ENCODE data around the gene MTO1. TPM values are rescaled to one million over a fixed set of nuclear protein-coding genes. Genes with fewer than 3 reads are reported as not detected.
A peak's percentile ranks its signal among the peaks of the same experiment; 100 is the strongest.
"Not testable (repeated sequence)": the region's sequence is repeated elsewhere in the genome, so short reads cannot be mapped to it uniquely, and the experiment has no call there.

Gene MTO1
- 10 to 100 TPM; 20.3 to 23.1 TPM for total RNA-seq
- long read RNA-seq, full-length matches to known transcripts = 24 of 28 reads
- long read RNA-seq, partial matches to known transcripts = 0 of 28 reads
- long read RNA-seq, other reads (novel, unspliced or antisense) = 4 of 28 reads

- ATAC-seq (peak; percentile 97), DNase-seq (peak; percentile 91 to 94)
- intact Hi-C loops (cut with DNase I, micrococcal nuclease) = no loop called here
These were observed at the start of gene MTO1 for GRCh38 chr6:73461537-73462350. MTO1 (plus strand) TSS chr6:73461737; CDS start chr6:73461855, 118 bp downstream.

- ATAC-seq = no peak
- intact Hi-C loops (cut with DNase I, micrococcal nuclease) = no loop called here
- no peak for DNase-seq
These were observed 48.4 kb upstream of the MTO1 start for GRCh38 chr6:73413102-73413501.

- intact Hi-C loops (cut with DNase I, micrococcal nuclease) = no loop called here
- DNase-seq (no peak), ATAC-seq (no peak)
These were observed 43.3 kb upstream of the MTO1 start for GRCh38 chr6:73418081-73418741.

- no peak for DNase-seq
- intact Hi-C loops (cut with DNase I, micrococcal nuclease) = no loop called here
- ATAC-seq = no peak
These were observed 40.0 kb upstream of the MTO1 start for GRCh38 chr6:73421534-73421933.

- intact Hi-C loops (cut with DNase I, micrococcal nuclease) = no loop called here
- ATAC-seq = no peak
- no peak for DNase-seq
These were observed 26.3 kb upstream of the MTO1 start for GRCh38 chr6:73435236-73435635.

GRCh38 chr6:73443555-73443954 is 18.0 kb upstream of the MTO1 start:
- intact Hi-C loops (cut with DNase I, micrococcal nuclease) = no loop called here
- DNase-seq (no peak), ATAC-seq (no peak)

GRCh38 chr6:73451223-73452106 is 10.1 kb upstream of the MTO1 start:
- ATAC-seq (peak; percentile 70), DNase-seq (peak; percentile 41 to 56)
- intact Hi-C loops (cut with DNase I, micrococcal nuclease) = no loop called here

- intact Hi-C loops (cut with DNase I, micrococcal nuclease) = no loop called here
- DNase-seq = peak; percentile 76 to 84
- peak; percentile 90 for ATAC-seq
These were observed 9.5 kb upstream of the MTO1 start, which contains the start of gene CGAS for GRCh38 chr6:73452107-73452461. CGAS (minus strand) TSS chr6:73452297; CDS start chr6:73452181, 116 bp downstream.

- intact Hi-C loops (cut with DNase I, micrococcal nuclease) = no loop called here
- DNase-seq (no peak), ATAC-seq (no peak)
These were observed 5.5 kb upstream of the MTO1 start for GRCh38 chr6:73455865-73456629.

- intact Hi-C loops (cut with DNase I, micrococcal nuclease) = not testable (repeated sequence)
These were observed 2.1 kb upstream of the MTO1 start for GRCh38 chr6:73459474-73459873.

GRCh38 chr6:73460056-73460455 is 1.5 kb upstream of the MTO1 start:
- intact Hi-C loops (cut with DNase I, micrococcal nuclease) = no loop called here
- ATAC-seq (no peak), DNase-seq (no peak)

More at GRCh38 chr6:73459474-73459873, 2.1 kb upstream of the MTO1 start:
- DNase-seq, ATAC-seq: not testable (repeated sequence)

- intact Hi-C loops (cut with DNase I, micrococcal nuclease) = no loop called here
- no peak for ATAC-seq
- no peak for DNase-seq
These were observed 10.3 kb downstream of the MTO1 start for GRCh38 chr6:73471686-73472290.

- intact Hi-C loops (cut with DNase I, micrococcal nuclease) = no loop called here
- ATAC-seq (no peak), DNase-seq (no peak)
These were observed 15.2 kb downstream of the MTO1 start for GRCh38 chr6:73476723-73477122.

- DNase-seq = no peak
These were observed 15.9 kb downstream of the MTO1 start for GRCh38 chr6:73477407-73477806.

GRCh38 chr6:73481969-73482368 is 20.4 kb downstream of the MTO1 start:
- ATAC-seq (no peak), DNase-seq (no peak)
- intact Hi-C loops (cut with DNase I, micrococcal nuclease) = no loop called here

More at GRCh38 chr6:73477407-73477806, 15.9 kb downstream of the MTO1 start:
- ATAC-seq = no peak
- intact Hi-C loops (cut with DNase I, micrococcal nuclease) = no loop called here

GRCh38 chr6:73484438-73484837 is 22.9 kb downstream of the MTO1 start:
- no peak for DNase-seq
- intact Hi-C loops (cut with DNase I, micrococcal nuclease) = no loop called here
- ATAC-seq = no peak

- ATAC-seq (no peak), DNase-seq (no peak)
- intact Hi-C loops (cut with DNase I, micrococcal nuclease) = no loop called here
These were observed 25.9 kb downstream of the MTO1 start for GRCh38 chr6:73487473-73487872.

GRCh38 chr6:73491377-73491776 is 29.8 kb downstream of the MTO1 start:
- ATAC-seq = no peak
- intact Hi-C loops (cut with DNase I, micrococcal nuclease) = no loop called here
- DNase-seq = no peak
